Left lung (tissue), 10 donors: Measurements from ENCODE around the gene NEURL4. TPM values are rescaled to one million over a fixed set of nuclear protein-coding genes. Genes with fewer than 3 reads are reported as not detected.

Source experiments
- ATAC-seq: fragments of 200-7000 bp; cut with Tn5 transposase; one replicate; pipeline ENCODE4 v1.9.1; 2020; ENCODE audit warnings: moderate library complexity
- DNase-seq, 4 donors: peaks; one replicate each; pipeline ENCODE4 v3.0.0-alpha.2; 2013 to 2020
- H3K27ac ChIP-seq, 2 donors: fragments of 200-600 bp; sonication (generic) in 1 of 2; one replicate each; pipeline versions ENCODE4 v1.5.0 to v1.8.0; 2020 to 2021
- H3K27me3 ChIP-seq, 2 donors: fragments of 200-600 bp; sonication (generic) in 1 of 2; one replicate each; pipeline versions ENCODE4 v1.5.0 to v1.8.0; 2020 to 2021
- H3K36me3 ChIP-seq, 2 donors: fragments of 200-600 bp; sonication (generic) in 1 of 2; one replicate each; pipeline versions ENCODE4 v1.5.0 to v1.8.0; 2020 to 2021
- H3K4me1 ChIP-seq, 2 donors: fragments of 200-600 bp; one replicate each; pipeline ENCODE4 v1.8.0; 2021
- H3K4me3 ChIP-seq, 2 donors: fragments of 200-600 bp; sonication (generic) in 1 of 2; one replicate each; pipeline versions ENCODE4 v1.5.0 to v1.8.0; 2020 to 2021; ENCODE audit warnings: mild to moderate bottlenecking in 1 of 2
- H3K9me3 ChIP-seq, 2 donors: fragments of 200-600 bp; sonication (generic) in 1 of 2; one replicate each; pipeline versions ENCODE4 v1.5.0 to v1.8.0; 2020 to 2021
- intact Hi-C, 2 donors: fragments of 100-400 bp; cut with DNase I; formaldehyde crosslinking; loops; one replicate each; pipeline versions ENCODE4 v1.11.2 to v1.14.2; 2022
- polyA plus RNA-seq, 6 donors: library from polyadenylated mRNA; unstranded; fragments of 120-200 nt; gene quantifications; one replicate each; pipeline ENCODE4 v1.2.1, GENCODE V29; 2013; ENCODE audit not compliant: insufficient read length in 6 of 6
- total RNA-seq, 2 donors: library from RNA; stranded (reverse); fragmentation: NEBNext Ultra II Directional; extraction: Animal tissue kit (Norgen Biotek cat#: 25700); gene quantifications; one replicate each; pipeline ENCODE4 v1.2.1, GENCODE V29; 2021
- TF ChIP-seq, protein P1 (sequence below), 2 donors: fragments of 200-600 bp; sonication (generic) in 1 of 2; IDR thresholded peaks; one replicate each; pipeline versions ENCODE4 v1.5.0 to v1.8.0; 2021; ENCODE audit warnings: antibody characterized with exemption in 2 of 2
- donor health status: DM: no; HTN: yes; CAD: no.
- donor health status: DM: no; HTN: no; CAD: no.

Gene NEURL4
- total and polyA plus RNA-seq, 8 donors, result 22.2 to 36.8 (median 28.5) TPM

DNA sequence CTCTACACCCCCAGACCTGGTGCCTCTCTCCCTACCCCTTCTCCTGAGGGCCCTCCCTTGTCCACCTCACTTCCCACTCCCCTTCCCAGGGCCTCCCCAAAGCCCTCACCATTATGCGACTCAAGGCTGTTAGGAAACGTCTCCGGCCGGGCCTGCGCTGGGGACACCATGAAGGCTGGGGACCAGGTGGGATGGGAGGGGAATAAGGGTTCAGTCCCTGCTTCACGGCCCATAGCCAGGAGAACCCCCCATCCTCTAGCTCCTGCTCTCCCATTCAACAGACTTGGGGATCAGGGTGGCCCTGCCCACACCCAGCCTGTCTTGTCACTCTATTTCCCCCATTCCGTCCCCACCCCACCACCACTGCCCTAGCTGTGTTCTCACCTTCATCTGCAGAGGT lies 2.1 kb downstream of the NEURL4 start:
- intact Hi-C loops, result no loop called here
- peaks cover 0 to 48% of the 10 kb centered on the region in 2 donors for H3K36me3 ChIP-seq
- H3K4me1 ChIP-seq, result peaks cover 3 to 24% of the 10 kb centered on the region in 2 donors
- H3K27me3 ChIP-seq, result no peaks in the 10 kb centered on the region
- no peak overlapping the region for H3K4me3 ChIP-seq
- TF ChIP-seq, protein P1, sequence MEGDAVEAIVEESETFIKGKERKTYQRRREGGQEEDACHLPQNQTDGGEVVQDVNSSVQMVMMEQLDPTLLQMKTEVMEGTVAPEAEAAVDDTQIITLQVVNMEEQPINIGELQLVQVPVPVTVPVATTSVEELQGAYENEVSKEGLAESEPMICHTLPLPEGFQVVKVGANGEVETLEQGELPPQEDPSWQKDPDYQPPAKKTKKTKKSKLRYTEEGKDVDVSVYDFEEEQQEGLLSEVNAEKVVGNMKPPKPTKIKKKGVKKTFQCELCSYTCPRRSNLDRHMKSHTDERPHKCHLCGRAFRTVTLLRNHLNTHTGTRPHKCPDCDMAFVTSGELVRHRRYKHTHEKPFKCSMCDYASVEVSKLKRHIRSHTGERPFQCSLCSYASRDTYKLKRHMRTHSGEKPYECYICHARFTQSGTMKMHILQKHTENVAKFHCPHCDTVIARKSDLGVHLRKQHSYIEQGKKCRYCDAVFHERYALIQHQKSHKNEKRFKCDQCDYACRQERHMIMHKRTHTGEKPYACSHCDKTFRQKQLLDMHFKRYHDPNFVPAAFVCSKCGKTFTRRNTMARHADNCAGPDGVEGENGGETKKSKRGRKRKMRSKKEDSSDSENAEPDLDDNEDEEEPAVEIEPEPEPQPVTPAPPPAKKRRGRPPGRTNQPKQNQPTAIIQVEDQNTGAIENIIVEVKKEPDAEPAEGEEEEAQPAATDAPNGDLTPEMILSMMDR (IDR thresholded peaks at IDR 0.05), result no peak
- H3K9me3 ChIP-seq, result no peaks in the 10 kb centered on the region
- ATAC-seq (no peak), DNase-seq (no peak)
- H3K27ac ChIP-seq, result no peak overlapping the region

DNA sequence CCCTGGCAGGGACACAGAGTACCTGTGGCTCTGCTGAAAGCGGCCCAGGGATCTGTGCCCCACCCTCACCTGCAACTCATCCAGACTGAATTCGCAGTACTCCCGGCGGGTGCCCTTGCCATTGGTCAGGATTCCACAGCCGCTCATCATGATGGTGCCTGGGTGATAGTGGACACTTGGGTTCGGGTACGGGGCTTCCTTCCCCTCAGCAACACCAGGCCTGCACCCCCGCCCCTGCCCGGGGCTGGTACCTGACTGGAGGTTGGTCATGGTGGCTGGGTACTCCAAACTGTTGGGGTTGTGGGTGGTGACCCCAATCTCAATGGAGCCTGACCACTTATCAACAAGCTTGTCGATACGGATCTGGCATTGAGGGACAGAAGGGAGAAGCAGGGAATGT lies 2.9 kb downstream of the NEURL4 start:
- intact Hi-C loops, result no loop called here
- DNase-seq (no peak), ATAC-seq (no peak)
- H3K27me3 ChIP-seq, result no peaks in the 10 kb centered on the region
- H3K4me1 ChIP-seq, result peaks cover 3 to 23% of the 10 kb centered on the region in 2 donors
- H3K4me3 ChIP-seq, result no peak overlapping the region
- no peaks in the 10 kb centered on the region for H3K9me3 ChIP-seq
- TF ChIP-seq, protein P1 (IDR thresholded peaks at IDR 0.05), result no peak
- H3K27ac ChIP-seq, result no peak overlapping the region
- H3K36me3 ChIP-seq, result peaks cover 0 to 56% of the 10 kb centered on the region in 2 donors

GRCh38 chr17:7325031-7325528 lies 4.1 kb downstream of the NEURL4 start:
- H3K9me3 ChIP-seq, result no peaks in the 10 kb centered on the region
- peaks cover 0 to 68% of the 10 kb centered on the region in 2 donors for H3K36me3 ChIP-seq
- DNase-seq, result no peak
- intact Hi-C loops, result no loop called here
- TF ChIP-seq, protein P1 (IDR thresholded peaks at IDR 0.05), result no peak
- H3K27ac ChIP-seq, result no peak overlapping the region
- no peak for ATAC-seq
- peaks cover 0 to 14% of the 10 kb centered on the region in 2 donors for H3K4me1 ChIP-seq
- no peaks in the 10 kb centered on the region for H3K27me3 ChIP-seq
- no peak overlapping the region for H3K4me3 ChIP-seq

GRCh38 chr17:7324438-7324779 lies 4.7 kb downstream of the NEURL4 start:
- H3K27ac ChIP-seq, result no peak overlapping the region
- H3K27me3 ChIP-seq, result no peaks in the 10 kb centered on the region
- TF ChIP-seq, protein P1 (IDR thresholded peaks at IDR 0.05), result peak in 1 of 2 donors; percentile 15
- DNase-seq (no peak), ATAC-seq (no peak)
- peaks cover 0 to 14% of the 10 kb centered on the region in 2 donors for H3K4me1 ChIP-seq
- peaks cover 0 to 73% of the 10 kb centered on the region in 2 donors for H3K36me3 ChIP-seq
- H3K9me3 ChIP-seq, result no peaks in the 10 kb centered on the region
- H3K4me3 ChIP-seq, result no peak overlapping the region
- intact Hi-C loops, result no loop called here

DNA sequence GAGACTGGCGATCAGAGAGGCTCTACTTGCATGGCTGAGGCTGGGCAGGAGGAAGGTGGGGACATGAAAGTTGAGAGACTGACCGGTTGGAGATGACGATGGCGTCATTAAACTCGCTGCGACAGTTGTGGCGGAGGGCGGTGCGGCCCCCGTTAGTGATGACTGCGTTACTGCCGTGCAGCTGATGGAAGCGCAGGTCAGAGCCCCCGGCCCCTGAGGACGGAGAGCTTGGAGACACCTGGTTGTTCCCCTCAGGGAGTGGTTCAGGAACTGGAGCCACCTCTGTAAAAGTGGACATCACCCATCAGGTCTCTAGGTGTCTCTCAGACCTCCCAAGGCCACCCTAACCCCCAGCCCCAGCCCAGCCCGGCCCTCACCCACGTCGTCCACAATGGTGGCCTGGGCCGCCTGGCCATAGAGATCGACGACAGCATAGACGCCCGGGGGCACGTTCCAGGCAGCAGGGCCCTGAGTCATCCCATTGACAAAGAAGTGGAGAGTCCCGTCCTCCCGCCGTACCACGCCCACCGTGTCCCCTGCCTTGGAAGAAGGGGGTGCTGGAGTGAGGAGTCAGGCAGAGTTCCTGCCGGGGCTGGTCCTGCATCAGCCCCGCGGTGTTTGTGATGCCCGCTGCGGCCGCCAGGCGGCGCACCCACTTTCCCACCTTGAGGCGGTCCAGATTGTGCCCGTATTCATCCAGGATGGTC lies 5.3 kb downstream of the NEURL4 start:
- ATAC-seq (peak; percentile 26), DNase-seq (peak in 2 of 4 donors; percentile 55 to 91)
- Histone ChIP-seq H3K27me3 (no peaks in the 10 kb centered on the region), H3K4me1 (peaks cover 0 to 14% of the 10 kb centered on the region in 2 donors), H3K36me3 (peaks cover 0 to 79% of the 10 kb centered on the region in 2 donors), H3K27ac (no peak overlapping the region), H3K9me3 (no peaks in the 10 kb centered on the region), H3K4me3 (no peak overlapping the region)
- intact Hi-C loops, result no loop called here
- TF ChIP-seq, protein P1 (IDR thresholded peaks at IDR 0.05), result peak; percentile 57 to 87
